Measurements from ENCODE around the gene FAM163B. TPM values are rescaled to one million over a fixed set of nuclear protein-coding genes. Genes with fewer than 3 reads are reported as not detected.

Gene FAM163B
- total RNA-seq, 6 donors from 2014 or later = not detected

- peaks cover 34 to 77% (median 56%) of the 10 kb centered on the region in 4 donors for H3K4me1 ChIP-seq
- WGBS, 2 donors = 52 to 53% methylated on average over 7 to 20 of the region's 22 CpGs
- peak in 1 of 2 donors; percentile 49 for DNase-seq
- H3K9me3 ChIP-seq = no peaks in the 10 kb centered on the region
- ATAC-seq (ENCODE audit: low FRiP score in 2 of 2) = no peak
- H3K36me3 ChIP-seq = peaks cover 0 to 14% (median 2%) of the 10 kb centered on the region in 4 donors
- H3K4me3 ChIP-seq = peak overlapping the region in 1 of 4 donors; percentile 20
- no peak for TF ChIP-seq CTCF (IDR thresholded peaks at IDR 0.05)
- H3K27me3 ChIP-seq = no peaks in the 10 kb centered on the region
- peak overlapping the region; percentile 68 to 81 (median 70) for H3K27ac ChIP-seq
These were observed 69.0 kb downstream of the FAM163B start for GRCh38 chr9:133539991-133540697.

GRCh38 chr9:133538851-133539833, 70.0 kb downstream of the FAM163B start:
- TF ChIP-seq CTCF (IDR thresholded peaks at IDR 0.05) = no peak
- peak in 1 of 4 donors; percentile 42 for TF ChIP-seq EP300 (IDR thresholded peaks at IDR 0.05)
- peak in 1 of 2 donors; percentile 42 for TF ChIP-seq POLR2AphosphoS5 (IDR thresholded peaks at IDR 0.05)
- no peak for TF ChIP-seq POLR2A (IDR thresholded peaks at IDR 0.05)
- Histone ChIP-seq H3K4me1 (peaks cover 33 to 77% (median 53%) of the 10 kb centered on the region in 4 donors), H3K36me3 (peaks cover 0 to 11% (median 2%) of the 10 kb centered on the region in 4 donors), H3K4me3 (peak overlapping the region in 3 of 4 donors; percentile 10 to 21 (median 20)), H3K27me3 (peaks cover 0 to 7% (median 0%) of the 10 kb centered on the region in 4 donors), H3K9me3 (no peaks in the 10 kb centered on the region), H3K27ac (peak overlapping the region; percentile 68 to 81 (median 70))
- ATAC-seq (ENCODE audit: low FRiP score in 2 of 2) (peak; percentile 7 to 36), DNase-seq (peak; percentile 40 to 86)
- WGBS, 2 donors = 37 to 38% methylated on average over 33 of the region's 47 CpGs

GRCh38 chr9:133538176-133538575, 71.0 kb downstream of the FAM163B start:
- Histone ChIP-seq H3K27ac (peak overlapping the region; percentile 6 to 81 (median 68)), H3K27me3 (peaks cover 0 to 10% (median 0%) of the 10 kb centered on the region in 4 donors), H3K4me1 (peaks cover 40 to 78% (median 57%) of the 10 kb centered on the region in 4 donors), H3K9me3 (no peaks in the 10 kb centered on the region), H3K36me3 (peaks cover 0 to 10% (median 2%) of the 10 kb centered on the region in 4 donors), H3K4me3 (no peak overlapping the region)
- ATAC-seq (ENCODE audit: low FRiP score in 2 of 2) (no peak), DNase-seq (peak in 1 of 2 donors; percentile 75)
- TF ChIP-seq POLR2A (IDR thresholded peaks at IDR 0.05) = no peak
- no peak for TF ChIP-seq EP300 (IDR thresholded peaks at IDR 0.05)
- TF ChIP-seq POLR2AphosphoS5 (IDR thresholded peaks at IDR 0.05) = no peak
- no peak for TF ChIP-seq CTCF (IDR thresholded peaks at IDR 0.05)
- WGBS, 2 donors = 80 to 91% methylated on average over 1 to 14 of the region's 14 CpGs

GRCh38 chr9:133537257-133537656, 71.9 kb downstream of the FAM163B start:
- no peaks in the 10 kb centered on the region for H3K9me3 ChIP-seq
- peak overlapping the region in 1 of 4 donors; percentile 79 for H3K4me3 ChIP-seq
- H3K36me3 ChIP-seq = peaks cover 0 to 9% (median 2%) of the 10 kb centered on the region in 4 donors
- WGBS, 2 donors = 97 to 98% methylated on average over 13 to 16 of the region's 16 CpGs
- peaks cover 43 to 78% (median 58%) of the 10 kb centered on the region in 4 donors for H3K4me1 ChIP-seq
- DNase-seq (peak in 1 of 2 donors; percentile 72), ATAC-seq (ENCODE audit: low FRiP score in 2 of 2) (no peak)
- TF ChIP-seq POLR2AphosphoS5 (IDR thresholded peaks at IDR 0.05) = no peak
- peaks cover 0 to 10% (median 0%) of the 10 kb centered on the region in 4 donors for H3K27me3 ChIP-seq
- peak overlapping the region in 2 of 4 donors; percentile 23 to 81 for H3K27ac ChIP-seq

GRCh38 chr9:133536536-133536935, 72.7 kb downstream of the FAM163B start:
- TF ChIP-seq CTCF (IDR thresholded peaks at IDR 0.05) = no peak
- TF ChIP-seq EP300 (IDR thresholded peaks at IDR 0.05) = no peak
- TF ChIP-seq POLR2A (IDR thresholded peaks at IDR 0.05) = no peak
- TF ChIP-seq POLR2AphosphoS5 (IDR thresholded peaks at IDR 0.05) = no peak
- DNase-seq = no peak
- H3K4me1 ChIP-seq = peaks cover 43 to 73% (median 54%) of the 10 kb centered on the region in 4 donors
- peak overlapping the region in 2 of 4 donors; percentile 44 to 79 for H3K4me3 ChIP-seq
- no peaks in the 10 kb centered on the region for H3K9me3 ChIP-seq
- peaks cover 0 to 10% (median 0%) of the 10 kb centered on the region in 4 donors for H3K27me3 ChIP-seq
- H3K27ac ChIP-seq = peak overlapping the region in 2 of 4 donors; percentile 35 to 81
- no peak for ATAC-seq (ENCODE audit: low FRiP score in 2 of 2)
- peaks cover 0 to 5% (median 2%) of the 10 kb centered on the region in 4 donors for H3K36me3 ChIP-seq
- WGBS, 2 donors = 86 to 88% methylated on average over 7 to 8 of the region's 9 CpGs
